ENCODE data around the gene AGAP5.
"Not testable (repeated sequence)": the region's sequence is repeated elsewhere in the genome, so short reads cannot be mapped to it uniquely, and the experiment has no call there.

The AGAP5 gene

DNA sequence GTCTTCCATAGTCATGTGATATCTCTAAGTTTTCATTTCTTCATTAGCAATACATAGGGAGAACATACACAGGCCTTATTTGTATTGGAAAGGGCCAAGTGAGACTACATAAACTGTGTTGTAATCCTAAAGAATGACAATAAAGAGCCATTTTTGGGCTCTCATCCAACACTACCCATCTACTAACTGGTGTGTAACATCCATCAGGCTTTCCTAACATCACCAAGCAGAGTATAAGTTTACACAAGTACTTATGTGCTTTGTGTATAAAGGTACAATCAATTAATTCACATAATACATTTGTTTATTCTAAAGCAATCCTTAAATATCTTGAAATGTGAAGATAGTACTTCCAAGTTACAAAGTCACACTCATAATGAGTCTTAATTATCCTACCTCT, 2.6 kb downstream of the AGAP5 start:
- H3K27ac Mint-ChIP-seq, H3K27me3 Mint-ChIP-seq, H3K9me3 Mint-ChIP-seq: not testable (repeated sequence)

DNA sequence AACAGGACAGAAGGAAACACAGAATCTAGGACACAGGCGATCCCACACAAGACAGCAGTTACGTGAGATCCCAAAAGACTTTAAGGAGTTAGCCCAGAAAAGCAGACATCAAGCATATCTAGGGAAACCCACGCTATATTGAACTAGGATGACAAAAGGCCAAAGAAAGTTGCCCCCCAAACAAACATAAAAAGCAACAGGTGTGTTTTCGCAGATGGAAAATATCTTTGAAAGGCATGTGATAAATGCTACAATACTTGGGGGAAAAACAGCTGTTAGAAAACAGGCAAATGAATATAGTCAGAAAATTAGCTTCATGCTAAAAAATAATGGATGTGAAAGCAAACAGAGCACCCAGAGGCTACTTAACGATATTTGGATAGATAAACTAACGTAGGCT, 7.2 kb downstream of the AGAP5 start:
- peaks cover 40% of the 10 kb centered on the region for H3K36me3 Mint-ChIP-seq (ENCODE audit: low read depth)
- H3K4me1 Mint-ChIP-seq (ENCODE audit: low read depth); H3K9me3 Mint-ChIP-seq; H3K27ac Mint-ChIP-seq; H3K4me3 Mint-ChIP-seq; H3K27me3 Mint-ChIP-seq; DNase-seq: not testable (repeated sequence)

More for the DNA sequence above, 2.6 kb downstream of the AGAP5 start:
- DNase-seq; H3K4me3 Mint-ChIP-seq; H3K4me1 Mint-ChIP-seq (ENCODE audit: low read depth): not testable (repeated sequence)
- peaks cover 35% of the 10 kb centered on the region for H3K36me3 Mint-ChIP-seq (ENCODE audit: low read depth)

DNA sequence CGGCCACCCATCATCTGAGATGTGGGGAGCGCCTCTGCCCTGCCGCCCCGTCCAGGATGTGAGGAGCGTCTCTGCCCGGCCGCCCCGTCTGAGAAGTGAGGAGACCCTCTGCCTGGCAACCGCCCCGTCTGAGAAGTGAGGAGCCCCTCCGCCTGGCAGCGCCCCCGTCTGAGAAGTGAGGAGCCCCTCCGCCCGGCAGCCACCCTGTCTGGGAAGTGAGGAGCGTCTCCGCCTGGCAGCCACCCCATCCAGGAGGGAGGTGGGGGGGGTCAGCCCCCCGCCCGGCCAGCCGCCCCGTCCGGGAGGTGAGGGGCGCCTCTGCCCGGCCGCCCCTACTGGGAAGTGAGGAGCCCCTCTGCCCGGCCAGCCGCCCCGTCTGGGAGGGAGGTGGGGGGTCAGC, 8.3 kb downstream of the AGAP5 start:
- peaks cover 45% of the 10 kb centered on the region for H3K36me3 Mint-ChIP-seq (ENCODE audit: low read depth)
- not testable (repeated sequence) for H3K9me3 Mint-ChIP-seq; H3K4me3 Mint-ChIP-seq; H3K27me3 Mint-ChIP-seq; DNase-seq; H3K4me1 Mint-ChIP-seq (ENCODE audit: low read depth); H3K27ac Mint-ChIP-seq

DNA sequence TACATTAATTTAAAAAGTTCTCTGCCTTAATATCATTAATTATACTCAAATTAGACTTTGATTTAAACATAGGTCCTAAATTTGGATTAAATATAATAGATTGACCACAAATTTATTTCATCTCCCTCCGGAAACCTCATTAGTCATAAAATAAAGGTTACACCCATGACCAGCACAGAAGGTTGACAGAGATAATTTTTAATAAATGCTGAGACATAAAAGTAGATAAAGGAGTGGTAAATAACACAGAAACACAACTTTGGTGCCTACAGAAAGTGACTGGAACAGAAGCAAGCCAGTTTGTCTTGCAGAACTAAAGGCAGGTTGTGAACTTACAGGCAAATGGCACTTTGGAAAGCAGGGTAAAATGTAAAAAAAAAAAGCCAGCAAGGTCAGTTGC, 10.3 kb downstream of the AGAP5 start:
- not testable (repeated sequence) for H3K27ac Mint-ChIP-seq; DNase-seq; H3K27me3 Mint-ChIP-seq; H3K9me3 Mint-ChIP-seq; H3K4me1 Mint-ChIP-seq (ENCODE audit: low read depth); H3K4me3 Mint-ChIP-seq
- peaks cover 36% of the 10 kb centered on the region for H3K36me3 Mint-ChIP-seq (ENCODE audit: low read depth)

DNA sequence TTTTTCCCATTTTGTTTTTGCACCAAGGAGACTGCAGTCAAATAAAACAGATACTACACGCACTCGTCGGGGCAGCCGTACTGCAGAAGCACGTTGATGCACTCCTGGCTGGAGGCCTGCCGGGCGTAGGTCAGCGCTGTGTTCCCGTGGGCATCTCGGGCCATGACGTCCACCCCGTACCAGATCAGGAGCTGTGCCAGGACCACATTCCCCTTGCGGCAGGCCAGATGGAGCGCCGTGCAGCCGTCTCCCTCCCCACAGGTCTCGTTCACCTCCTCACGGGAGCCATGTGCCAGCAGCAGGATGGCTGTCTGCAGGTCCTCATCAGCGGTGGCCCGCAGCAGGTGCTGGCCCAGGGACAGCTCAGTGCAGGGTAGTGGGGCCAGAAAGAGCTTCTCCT, 23.4 kb downstream of the AGAP5 start:
- H3K36me3 Mint-ChIP-seq (ENCODE audit: low read depth); DNase-seq; H3K9me3 Mint-ChIP-seq; H3K4me3 Mint-ChIP-seq; H3K27ac Mint-ChIP-seq; H3K27me3 Mint-ChIP-seq; H3K4me1 Mint-ChIP-seq (ENCODE audit: low read depth): not testable (repeated sequence)

DNA sequence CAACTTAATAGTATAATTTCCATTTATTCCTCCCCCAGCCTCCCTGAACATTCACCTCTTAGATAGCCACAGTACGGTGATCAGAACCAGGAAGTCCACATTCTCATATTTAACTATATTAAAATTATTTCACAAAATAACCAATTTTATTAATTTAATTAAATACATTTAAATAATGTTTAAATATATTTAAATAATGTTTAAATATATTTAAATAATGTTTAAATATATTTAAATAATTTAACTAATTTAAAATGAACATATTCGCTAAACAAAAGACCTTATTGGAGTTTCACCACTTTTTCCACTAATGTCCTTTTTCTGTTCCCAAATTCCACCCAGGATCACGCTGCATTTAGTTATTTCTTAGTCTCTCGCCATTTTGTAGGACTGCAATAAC, 29.5 kb downstream of the AGAP5 start:
- H3K9me3 Mint-ChIP-seq; H3K27ac Mint-ChIP-seq; H3K27me3 Mint-ChIP-seq; H3K4me3 Mint-ChIP-seq; DNase-seq; H3K4me1 Mint-ChIP-seq (ENCODE audit: low read depth); H3K36me3 Mint-ChIP-seq (ENCODE audit: low read depth): not testable (repeated sequence)

DNA sequence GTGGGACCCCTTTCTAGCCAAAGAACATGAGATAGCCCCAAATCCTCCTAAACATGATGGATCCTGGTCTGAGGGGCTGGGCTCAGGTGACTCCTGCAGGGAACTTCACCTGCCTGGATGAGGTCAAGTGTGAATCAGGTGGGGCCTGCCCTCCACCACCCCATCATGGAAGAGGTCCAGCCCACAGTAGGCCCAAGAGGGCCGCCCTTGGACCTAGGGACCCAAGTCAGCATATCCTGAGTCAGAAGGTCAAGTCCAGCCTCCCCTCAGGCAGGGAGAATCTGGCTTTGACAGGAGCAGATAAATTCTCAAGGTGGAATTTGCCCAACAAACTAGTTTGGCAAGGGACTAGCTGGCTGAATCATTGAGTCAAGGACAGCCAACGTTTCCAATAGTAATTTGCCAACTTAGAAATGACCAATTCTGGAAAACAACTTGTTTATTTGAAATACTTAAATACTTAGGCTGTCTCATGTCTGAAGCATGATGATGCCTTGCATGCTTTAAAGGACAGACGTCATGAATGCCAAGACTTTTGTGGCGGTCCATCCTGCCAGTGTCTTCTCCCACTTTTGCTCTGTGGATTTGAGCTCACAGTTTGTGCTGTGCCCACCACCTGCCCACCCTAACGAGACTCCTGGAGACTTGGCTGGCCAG, 31.6 kb downstream of the AGAP5 start:
- not testable (repeated sequence) for H3K4me3 Mint-ChIP-seq; H3K27me3 Mint-ChIP-seq; H3K4me1 Mint-ChIP-seq (ENCODE audit: low read depth); H3K36me3 Mint-ChIP-seq (ENCODE audit: low read depth); DNase-seq; H3K9me3 Mint-ChIP-seq; H3K27ac Mint-ChIP-seq

DNA sequence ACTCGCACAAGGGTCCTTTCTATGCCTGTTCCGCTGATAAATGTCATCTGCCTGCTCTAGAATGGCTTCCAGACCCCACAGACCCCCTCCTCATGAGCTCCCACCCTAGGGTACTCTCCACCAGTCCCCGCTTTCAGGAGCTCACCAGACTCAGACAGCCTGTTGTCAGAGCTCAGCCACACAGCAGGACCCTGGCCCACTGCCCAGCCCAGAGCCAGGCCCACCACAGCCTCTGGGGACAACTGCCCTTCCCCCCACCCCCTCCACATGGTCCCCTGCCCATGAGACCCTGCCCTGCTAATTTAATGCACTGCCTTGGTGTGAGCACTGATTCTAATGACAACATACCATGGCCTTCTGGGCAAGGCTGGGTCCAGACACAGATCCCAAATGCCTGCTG, 32.3 kb downstream of the AGAP5 start:
- not testable (repeated sequence) for H3K9me3 Mint-ChIP-seq

DNA sequence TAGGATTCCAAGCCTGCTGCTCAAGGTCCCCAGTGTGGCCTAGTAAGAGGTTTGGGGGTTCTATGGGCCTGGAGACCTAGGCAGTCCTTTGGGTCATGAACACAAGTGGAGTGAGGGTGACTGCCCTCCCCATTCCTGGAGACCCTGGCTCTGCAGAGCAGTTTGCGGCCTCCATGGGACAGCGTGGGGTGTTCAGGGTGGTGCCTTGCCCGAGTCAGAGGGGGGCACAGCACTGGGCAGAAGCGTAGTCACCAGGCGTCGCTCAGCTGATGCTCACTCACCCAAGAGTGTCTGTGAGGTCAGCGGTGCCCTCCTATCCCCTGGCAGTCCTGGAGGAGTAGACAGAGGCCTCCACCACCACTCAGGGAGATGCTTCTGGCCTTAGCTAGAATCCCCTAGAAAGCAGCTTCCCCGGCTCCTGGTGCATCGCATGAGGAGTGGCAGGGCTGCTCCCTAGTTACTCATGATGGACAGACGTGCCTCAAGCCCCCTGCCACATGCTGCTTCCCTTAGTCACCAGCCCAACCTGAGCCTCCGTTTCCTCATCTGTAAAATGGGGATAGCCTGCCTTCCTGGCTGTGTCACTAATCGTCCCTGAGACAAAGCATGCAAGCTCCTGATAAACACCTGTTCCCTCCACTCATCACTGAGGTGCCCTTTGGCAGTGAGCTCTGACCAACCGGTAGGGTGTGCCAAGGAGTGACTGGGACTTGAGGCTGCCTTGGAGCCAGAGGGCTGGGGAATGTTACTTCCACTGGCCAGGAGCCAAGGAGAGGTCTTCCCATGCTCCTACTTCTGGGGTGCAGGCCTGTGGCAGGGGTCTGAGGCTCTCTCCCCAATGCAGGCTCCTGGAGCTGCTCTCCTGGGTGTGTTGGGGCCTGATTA, 33.5 kb downstream of the AGAP5 start:
- not testable (repeated sequence) for H3K27me3 Mint-ChIP-seq; H3K4me3 Mint-ChIP-seq; H3K27ac Mint-ChIP-seq; H3K36me3 Mint-ChIP-seq (ENCODE audit: low read depth); H3K9me3 Mint-ChIP-seq; DNase-seq; H3K4me1 Mint-ChIP-seq (ENCODE audit: low read depth)

More for the DNA sequence above, 32.3 kb downstream of the AGAP5 start:
- H3K4me3 Mint-ChIP-seq; DNase-seq; H3K27ac Mint-ChIP-seq; H3K4me1 Mint-ChIP-seq (ENCODE audit: low read depth); H3K27me3 Mint-ChIP-seq; H3K36me3 Mint-ChIP-seq (ENCODE audit: low read depth): not testable (repeated sequence)

DNA sequence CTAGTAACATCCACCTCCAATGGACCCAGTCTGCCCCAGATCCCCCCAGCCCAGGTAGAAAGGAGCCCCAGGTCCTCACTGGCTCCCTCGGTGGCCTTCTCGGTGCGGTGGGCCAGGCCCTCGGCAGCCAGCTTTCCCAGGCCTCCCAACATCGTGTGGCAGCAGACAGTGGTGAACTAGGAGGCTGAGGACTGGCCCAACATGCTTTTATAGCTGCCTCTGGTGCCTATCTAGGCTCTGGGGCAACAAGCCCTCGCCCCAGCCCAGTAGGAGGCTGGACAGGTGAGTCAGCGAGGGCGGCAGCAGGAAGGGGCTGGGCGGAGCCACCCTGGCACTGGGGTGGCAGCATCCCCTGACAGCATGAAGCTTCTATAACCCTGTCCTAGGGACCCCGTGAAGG, 34.3 kb downstream of the AGAP5 start:
- H3K9me3 Mint-ChIP-seq; H3K27me3 Mint-ChIP-seq; H3K27ac Mint-ChIP-seq; DNase-seq; H3K4me1 Mint-ChIP-seq (ENCODE audit: low read depth); H3K36me3 Mint-ChIP-seq (ENCODE audit: low read depth); H3K4me3 Mint-ChIP-seq: not testable (repeated sequence)

DNA sequence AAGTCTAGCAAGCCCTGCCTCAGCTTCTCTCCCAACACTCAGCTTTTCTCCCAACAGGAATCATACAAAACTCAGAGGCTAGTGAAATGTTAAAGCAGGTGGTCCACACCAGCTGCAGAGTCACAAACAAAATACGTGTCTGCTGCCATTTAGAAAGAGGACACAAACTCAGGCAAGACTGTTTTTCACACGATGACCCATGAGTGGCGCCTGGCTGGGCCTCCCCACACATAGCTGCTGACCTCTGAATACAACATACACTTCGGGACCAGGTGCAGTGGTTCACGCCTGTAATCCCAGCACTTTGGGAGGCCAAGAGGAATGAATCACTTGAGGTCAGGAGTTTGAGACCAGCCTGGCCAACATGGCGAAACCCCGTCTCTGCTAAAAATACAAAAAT, 35.2 kb downstream of the AGAP5 start:
- not testable (repeated sequence) for H3K4me1 Mint-ChIP-seq (ENCODE audit: low read depth); H3K4me3 Mint-ChIP-seq; H3K27ac Mint-ChIP-seq; H3K27me3 Mint-ChIP-seq; H3K9me3 Mint-ChIP-seq; H3K36me3 Mint-ChIP-seq (ENCODE audit: low read depth); DNase-seq

DNA sequence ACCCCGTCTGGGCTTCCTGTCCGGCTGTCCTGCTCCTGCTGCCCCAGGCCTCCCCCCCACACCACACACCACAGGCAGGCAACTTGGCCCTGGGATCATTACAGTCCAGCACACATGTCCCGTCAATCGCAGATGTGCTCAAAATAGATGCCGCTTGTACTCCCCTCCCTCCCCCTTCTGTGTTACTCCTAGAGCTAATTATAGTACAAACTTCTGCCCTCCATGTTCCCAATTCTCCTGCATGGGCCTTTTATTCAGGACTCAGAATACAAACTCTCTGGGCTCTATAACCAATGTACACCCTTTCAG, 42.0 kb downstream of the AGAP5 start, which contains the start of gene SYNPO2L:
Gene SYNPO2L (minus strand): TSS at position 40 of the 309 bp plus-strand sequence. CDS start 107 bp downstream, outside the sequence.
- no peaks in the 10 kb centered on the region for H3K27me3 Mint-ChIP-seq
- DNase-seq, result no peak
- H3K9me3 Mint-ChIP-seq, result no peaks in the 10 kb centered on the region
- peaks cover 5% of the 10 kb centered on the region for H3K4me1 Mint-ChIP-seq (ENCODE audit: low read depth)
- H3K27ac Mint-ChIP-seq, result no peak within 1 kb of the TSS
- no peaks in the 10 kb centered on the region for H3K36me3 Mint-ChIP-seq (ENCODE audit: low read depth)
- H3K4me3 Mint-ChIP-seq, result no peak within 1 kb of the TSS

DNA sequence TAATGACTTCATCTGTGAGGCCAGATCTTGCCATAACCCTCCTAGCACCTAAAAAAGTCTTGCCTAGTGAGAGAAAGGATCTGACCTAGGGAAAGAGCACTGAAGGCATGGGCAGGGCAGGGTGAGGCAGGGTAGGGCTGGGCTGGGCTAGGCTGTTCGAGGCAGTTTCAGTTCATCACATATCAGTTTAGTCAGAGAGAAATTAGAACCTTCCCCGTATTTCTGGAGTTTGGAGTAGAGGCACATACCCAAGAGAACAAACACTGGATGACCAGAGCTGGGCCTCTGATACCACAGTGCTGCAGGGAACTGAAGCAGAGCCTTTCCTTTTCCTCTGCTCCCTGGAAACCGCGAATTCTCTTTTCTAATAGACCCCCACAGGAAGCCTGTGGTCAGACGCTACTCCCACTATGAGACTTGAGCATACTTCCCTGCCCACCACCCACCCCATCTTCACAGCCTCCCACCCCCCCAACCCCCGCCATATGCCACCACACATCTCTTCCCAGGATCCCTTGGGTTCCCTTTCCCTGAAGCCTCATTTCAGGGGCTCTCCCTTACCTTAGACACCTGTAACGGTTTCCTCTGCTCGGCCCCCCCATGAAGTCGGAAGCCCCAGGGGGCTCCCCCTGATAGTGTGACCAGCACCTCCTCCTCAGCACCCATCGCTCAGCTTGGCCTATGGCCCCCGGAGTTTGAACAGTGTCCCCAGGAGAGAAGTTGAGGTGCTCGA, 42.5 kb downstream of the AGAP5 start:
- no peaks in the 10 kb centered on the region for H3K9me3 Mint-ChIP-seq
- H3K27ac Mint-ChIP-seq, result no peak overlapping the region
- H3K36me3 Mint-ChIP-seq (ENCODE audit: low read depth), result no peaks in the 10 kb centered on the region
- no peak for DNase-seq
- H3K27me3 Mint-ChIP-seq, result no peaks in the 10 kb centered on the region
- no peak overlapping the region for H3K4me3 Mint-ChIP-seq
- peaks cover 8% of the 10 kb centered on the region for H3K4me1 Mint-ChIP-seq (ENCODE audit: low read depth)

DNA sequence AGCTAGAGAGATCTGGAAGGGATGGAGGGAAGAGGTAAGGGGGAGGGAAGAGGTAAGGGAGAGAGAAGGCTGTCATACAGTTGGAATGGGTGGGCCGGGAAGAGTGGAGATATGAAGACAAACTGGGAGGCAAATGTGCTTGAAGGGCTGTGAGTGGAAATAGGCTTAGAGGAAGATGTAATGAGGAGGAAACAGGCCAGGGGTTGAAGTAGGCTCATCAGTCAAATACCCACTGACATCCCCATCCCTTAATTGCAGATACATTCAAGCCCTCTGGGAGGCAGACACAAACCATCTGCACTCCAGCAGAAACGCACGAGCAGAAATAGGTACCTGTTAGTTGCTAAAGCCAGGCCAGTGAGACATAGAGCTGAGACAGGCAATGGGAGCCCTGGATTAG, 44.2 kb downstream of the AGAP5 start:
- peaks cover 11% of the 10 kb centered on the region for H3K4me1 Mint-ChIP-seq (ENCODE audit: low read depth)
- H3K4me3 Mint-ChIP-seq, result no peak overlapping the region
- no peaks in the 10 kb centered on the region for H3K36me3 Mint-ChIP-seq (ENCODE audit: low read depth)
- H3K27ac Mint-ChIP-seq, result no peak overlapping the region
- peaks cover 4% of the 10 kb centered on the region for H3K27me3 Mint-ChIP-seq
- no peak for DNase-seq
- no peaks in the 10 kb centered on the region for H3K9me3 Mint-ChIP-seq

DNA sequence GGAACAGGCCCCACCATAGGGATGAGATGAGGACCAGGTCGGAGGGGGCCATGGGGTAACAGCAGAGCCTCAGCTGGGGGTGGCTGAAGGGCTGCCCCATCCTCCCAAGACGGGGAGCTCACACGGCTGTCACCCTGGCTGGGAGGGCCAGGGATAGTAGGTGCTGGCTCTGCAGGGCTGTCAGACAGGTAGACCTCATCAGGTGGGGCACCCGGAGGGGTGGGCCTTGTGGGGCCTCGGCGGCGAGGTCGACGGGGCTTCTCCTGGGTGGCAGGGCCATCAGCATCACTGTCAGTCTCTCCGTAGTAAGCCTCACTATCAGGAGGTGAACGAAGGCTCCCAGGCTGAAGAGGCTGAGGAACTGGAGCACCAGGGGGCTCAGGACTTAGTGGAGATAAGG, 44.7 kb downstream of the AGAP5 start:
- H3K4me1 Mint-ChIP-seq (ENCODE audit: low read depth), result peaks cover 11% of the 10 kb centered on the region
- no peaks in the 10 kb centered on the region for H3K36me3 Mint-ChIP-seq (ENCODE audit: low read depth)
- no peak overlapping the region for H3K27ac Mint-ChIP-seq
- H3K9me3 Mint-ChIP-seq, result no peaks in the 10 kb centered on the region
- H3K27me3 Mint-ChIP-seq, result peaks cover 6% of the 10 kb centered on the region
- no peak overlapping the region for H3K4me3 Mint-ChIP-seq
- DNase-seq, result no peak

All from activated T-cell treated with anti-CD3 and anti-CD28 coated beads, Interleukin-2, amount 50 U/mL, for 24 hours (primary cell).